ENCODE data around the gene PYGB.

GRCh38 chr20:25243416-25243979 is 4.4 kb upstream of the PYGB start:
- TF ChIP-seq ZNF514 (tag by site-specific recombination; IDR thresholded peaks at IDR 0.05) (no peak), REPIN1 (tag by site-specific recombination; IDR thresholded peaks at IDR 0.05; ENCODE audit: low read depth) (no peak), MYNN (tag by site-specific recombination; IDR thresholded peaks at IDR 0.05; ENCODE audit: borderline replicate concordance) (no peak), ZBTB26 (tag by site-specific recombination; optimal IDR thresholded peaks at IDR 0.05) (no peak), CTCF (tag by site-specific recombination; IDR thresholded peaks at IDR 0.05) (no peak), ZNF211 (tag by site-specific recombination; IDR thresholded peaks at IDR 0.05; ENCODE audit: low read depth) (no peak), ZNF558 (tag by site-specific recombination; IDR thresholded peaks at IDR 0.05) (no peak), REST (tag by site-specific recombination; IDR thresholded peaks at IDR 0.05) (no peak), ZBTB17 (tag by site-specific recombination; IDR thresholded peaks at IDR 0.05) (no peak), GLI2 (tag by site-specific recombination; IDR thresholded peaks at IDR 0.05; ENCODE audit: borderline replicate concordance, low read depth) (no peak)
